Panc1 (cell line): Measurements from ENCODE around the gene SMURF2. TPM values are rescaled to one million over a fixed set of nuclear protein-coding genes. Genes with fewer than 3 reads are reported as not detected.

Source experiments
- ATAC-seq: fragments of 200-7000 bp; cut with Tn5 transposase; 2 replicates; pipeline ENCODE4 v1.9.1; 2020; ENCODE audit warnings: mild to moderate bottlenecking, moderate library complexity
- BruUV-seq: library from RNA; stranded (reverse); fragments of 400-500 nt; replicated peaks from 2 replicates; lab custom pipeline; 2021; lab: Mats Ljungman, UMichigan
- CTCF ChIA-PET: fragments of 300-600 bp; sonication (Branson Sonifier 250); formaldehyde crosslinking; loops from one replicate; lab custom pipeline; 2022; ENCODE audit warnings: antibody characterized with exemption; lab: Charles Lee
- POLR2A ChIA-PET: fragments of 300-600 bp; sonication (Branson Sonifier 250); formaldehyde crosslinking; loops from one replicate; lab custom pipeline; 2022; ENCODE audit warnings: antibody characterized with exemption; lab: Charles Lee
- DNase-seq: peaks from one replicate; pipeline ENCODE4 v3.0.0-alpha.2; 2010; ENCODE audit warnings: low read depth, low spot score
- H3K27ac ChIP-seq: 2 replicates; pipeline ENCODE4 v1.5.1; 2011; ENCODE audit warnings: mild to moderate bottlenecking, low read length, inconsistent platforms
- H3K27me3 ChIP-seq: fragments of 200-500 bp; sonication (Bioruptor generic); 2 replicates; pipeline ENCODE4 v1.6.0; 2014; ENCODE audit warnings: low read length, inconsistent platforms; ENCODE audit not compliant: control insufficient read depth, insufficient read depth
- H3K36me3 ChIP-seq: fragments of 200-500 bp; sonication (Bioruptor generic); 2 replicates; pipeline ENCODE4 v1.5.1; 2014; ENCODE audit warnings: inconsistent platforms, mild to moderate bottlenecking, low read length, moderate library complexity; ENCODE audit not compliant: control insufficient read depth, insufficient read depth
- H3K4me1 ChIP-seq: 2 replicates; pipeline ENCODE4 v1.5.1; 2011; ENCODE audit warnings: inconsistent platforms, mild to moderate bottlenecking, low read length, moderate library complexity; ENCODE audit not compliant: control insufficient read depth, insufficient read depth
- H3K4me3 ChIP-seq, 2 experiments: 2 replicates each; pipeline ENCODE4 v1.5.1; 2011 to 2012; ENCODE audit warnings: low read depth in 2 of 2, low read length in 2 of 2, mild to moderate bottlenecking in 2 of 2, inconsistent platforms in 1 of 2, moderate library complexity in 1 of 2
- H3K9me3 ChIP-seq: fragments of 200-500 bp; sonication (Bioruptor generic); 2 replicates; pipeline ENCODE4 v1.5.1; 2014; ENCODE audit warnings: low read depth, mild to moderate bottlenecking, inconsistent platforms, low read length, moderate library complexity; ENCODE audit not compliant: control insufficient read depth, insufficient read depth
- POLR2AphosphoS5 ChIP-seq: IDR thresholded peaks from 2 replicates; pipeline ENCODE4 v1.6.1; 2012; ENCODE audit warnings: mild to moderate bottlenecking, low read depth, low read length, moderate library complexity
- SIN3A ChIP-seq: IDR thresholded peaks from 2 replicates; pipeline ENCODE4 v1.6.1; 2012; ENCODE audit warnings: low read depth, mild to moderate bottlenecking, low read length, moderate library complexity, borderline replicate concordance; ENCODE audit not compliant: insufficient read depth
- TCF7L2 ChIP-seq: IDR thresholded peaks from 2 replicates; pipeline ENCODE4 v1.6.1; 2011; ENCODE audit warnings: mild to moderate bottlenecking, low read depth, low read length, inconsistent platforms
- in situ Hi-C: cut with HindIII; loops from 2 replicates; pipeline ENCODE4 v1.10.0; 2016; ENCODE audit warnings: low sequenced_read_pairs, low pct_unique_long_range_greater_than_20kb
- intact Hi-C: fragments of 100-400 bp; cut with micrococcal nuclease; formaldehyde crosslinking; loops from one replicate; pipeline ENCODE4 v1.10.0; 2022; ENCODE audit not compliant: unreplicated experiment
- total RNA-seq: library from RNA; stranded (reverse); gene quantifications from one replicate; pipeline ENCODE4 v1.2.1, GENCODE V29; 2021; ENCODE audit not compliant: unreplicated experiment
- TF ChIP-seq, protein P1 (sequence below): fragments of 450-650 bp; IDR thresholded peaks from 2 replicates; pipeline ENCODE4 v1.5.1; 2017; ENCODE audit warnings: mild to moderate bottlenecking
- TF ChIP-seq, protein P2 (sequence below), 2 experiments: IDR thresholded peaks; 2 replicates each; pipeline ENCODE4 v1.6.1; 2011 to 2012; ENCODE audit warnings: low read depth in 2 of 2, control low read depth in 1 of 2, low read length in 1 of 2, mild to moderate bottlenecking in 1 of 2, moderate library complexity in 1 of 2; ENCODE audit not compliant: insufficient read depth in 1 of 2

Gene SMURF2
- total RNA-seq, 1 experiment from 2014 or later, result 21.3 TPM

DNA sequence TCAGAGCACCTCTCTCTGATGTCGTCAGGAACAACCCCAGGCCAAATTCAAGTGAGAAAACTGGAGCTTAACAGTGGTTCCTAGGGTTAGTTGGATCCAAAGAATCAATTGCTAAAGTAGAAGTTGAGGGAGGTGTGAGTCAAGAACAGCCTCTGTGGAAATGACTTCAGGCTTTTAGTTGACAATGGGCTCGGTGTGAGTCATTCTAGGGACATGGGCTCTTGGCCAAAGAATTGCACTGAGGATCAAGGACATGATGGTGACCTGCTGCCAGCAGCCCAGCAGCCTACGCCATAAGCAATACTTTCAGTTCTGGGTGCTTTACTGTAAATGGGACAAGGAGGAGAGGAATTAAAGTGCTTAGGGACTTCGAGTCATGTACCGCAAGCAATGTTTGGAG, 32.1 kb upstream of the SMURF2 start:
- Histone ChIP-seq H3K36me3 (no peaks in the 10 kb centered on the region), H3K27ac (peak overlapping the region; percentile 48; the same call in 1 of the 2 replicates), H3K4me3 (0 out of 4 replicates have a peak overlapping the region, but pooled peaks of 1 of the 2 experiments have one; percentile 18), H3K27me3 (no peaks in the 10 kb centered on the region), H3K9me3 (no peaks in the 10 kb centered on the region), H3K4me1 (0 out of 2 replicates have a peak, but pooled peaks cover 4% of the 10 kb centered on the region)
- CTCF ChIA-PET, result interaction anchor here (0.7 kb wide), 1 partner anchor 470 kb away, joined by 9 read pairs; no protein-coding TSS in a partner anchor
- DNase-seq, result no peak
- BruUV-seq, result no TSS peak
- POLR2A ChIA-PET, result no interaction called here
- in situ Hi-C loops, result no loop called here
- TF ChIP-seq, protein P1, sequence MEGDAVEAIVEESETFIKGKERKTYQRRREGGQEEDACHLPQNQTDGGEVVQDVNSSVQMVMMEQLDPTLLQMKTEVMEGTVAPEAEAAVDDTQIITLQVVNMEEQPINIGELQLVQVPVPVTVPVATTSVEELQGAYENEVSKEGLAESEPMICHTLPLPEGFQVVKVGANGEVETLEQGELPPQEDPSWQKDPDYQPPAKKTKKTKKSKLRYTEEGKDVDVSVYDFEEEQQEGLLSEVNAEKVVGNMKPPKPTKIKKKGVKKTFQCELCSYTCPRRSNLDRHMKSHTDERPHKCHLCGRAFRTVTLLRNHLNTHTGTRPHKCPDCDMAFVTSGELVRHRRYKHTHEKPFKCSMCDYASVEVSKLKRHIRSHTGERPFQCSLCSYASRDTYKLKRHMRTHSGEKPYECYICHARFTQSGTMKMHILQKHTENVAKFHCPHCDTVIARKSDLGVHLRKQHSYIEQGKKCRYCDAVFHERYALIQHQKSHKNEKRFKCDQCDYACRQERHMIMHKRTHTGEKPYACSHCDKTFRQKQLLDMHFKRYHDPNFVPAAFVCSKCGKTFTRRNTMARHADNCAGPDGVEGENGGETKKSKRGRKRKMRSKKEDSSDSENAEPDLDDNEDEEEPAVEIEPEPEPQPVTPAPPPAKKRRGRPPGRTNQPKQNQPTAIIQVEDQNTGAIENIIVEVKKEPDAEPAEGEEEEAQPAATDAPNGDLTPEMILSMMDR, result no peak
- TF ChIP-seq POLR2AphosphoS5, result no peak
- TF ChIP-seq, protein P2, sequence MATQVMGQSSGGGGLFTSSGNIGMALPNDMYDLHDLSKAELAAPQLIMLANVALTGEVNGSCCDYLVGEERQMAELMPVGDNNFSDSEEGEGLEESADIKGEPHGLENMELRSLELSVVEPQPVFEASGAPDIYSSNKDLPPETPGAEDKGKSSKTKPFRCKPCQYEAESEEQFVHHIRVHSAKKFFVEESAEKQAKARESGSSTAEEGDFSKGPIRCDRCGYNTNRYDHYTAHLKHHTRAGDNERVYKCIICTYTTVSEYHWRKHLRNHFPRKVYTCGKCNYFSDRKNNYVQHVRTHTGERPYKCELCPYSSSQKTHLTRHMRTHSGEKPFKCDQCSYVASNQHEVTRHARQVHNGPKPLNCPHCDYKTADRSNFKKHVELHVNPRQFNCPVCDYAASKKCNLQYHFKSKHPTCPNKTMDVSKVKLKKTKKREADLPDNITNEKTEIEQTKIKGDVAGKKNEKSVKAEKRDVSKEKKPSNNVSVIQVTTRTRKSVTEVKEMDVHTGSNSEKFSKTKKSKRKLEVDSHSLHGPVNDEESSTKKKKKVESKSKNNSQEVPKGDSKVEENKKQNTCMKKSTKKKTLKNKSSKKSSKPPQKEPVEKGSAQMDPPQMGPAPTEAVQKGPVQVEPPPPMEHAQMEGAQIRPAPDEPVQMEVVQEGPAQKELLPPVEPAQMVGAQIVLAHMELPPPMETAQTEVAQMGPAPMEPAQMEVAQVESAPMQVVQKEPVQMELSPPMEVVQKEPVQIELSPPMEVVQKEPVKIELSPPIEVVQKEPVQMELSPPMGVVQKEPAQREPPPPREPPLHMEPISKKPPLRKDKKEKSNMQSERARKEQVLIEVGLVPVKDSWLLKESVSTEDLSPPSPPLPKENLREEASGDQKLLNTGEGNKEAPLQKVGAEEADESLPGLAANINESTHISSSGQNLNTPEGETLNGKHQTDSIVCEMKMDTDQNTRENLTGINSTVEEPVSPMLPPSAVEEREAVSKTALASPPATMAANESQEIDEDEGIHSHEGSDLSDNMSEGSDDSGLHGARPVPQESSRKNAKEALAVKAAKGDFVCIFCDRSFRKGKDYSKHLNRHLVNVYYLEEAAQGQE (IDR thresholded peaks at IDR 0.05; ENCODE audit: insufficient read depth in 1 of 2, low read depth in 2 of 2, low read length in 1 of 2), result no peak
- TF ChIP-seq TCF7L2, result no peak
- no peak for TF ChIP-seq SIN3A
- peak; percentile 92 for ATAC-seq
- intact Hi-C loops, result no loop called here

DNA sequence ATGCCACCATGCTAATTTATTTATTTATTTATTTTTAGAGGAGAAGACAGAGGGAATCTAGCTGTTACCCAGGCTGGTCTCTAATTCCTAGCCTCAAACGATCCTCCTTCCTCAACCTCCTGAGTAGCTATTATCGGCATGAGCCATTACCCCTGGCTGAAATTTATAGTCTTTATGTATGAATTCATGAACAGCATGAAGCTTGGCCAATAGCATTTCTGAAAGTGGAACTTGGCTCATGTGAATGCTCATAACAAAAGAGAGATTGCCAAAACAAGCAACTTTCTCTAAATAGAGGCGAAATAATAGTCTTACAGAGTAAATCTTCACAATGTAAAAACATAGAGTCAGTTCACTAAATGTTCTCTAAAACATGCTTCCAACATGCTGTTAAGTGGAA, 30.1 kb upstream of the SMURF2 start:
- Histone ChIP-seq H3K27me3 (no peaks in the 10 kb centered on the region), H3K4me1 (0 out of 2 replicates have a peak, but pooled peaks cover 4% of the 10 kb centered on the region), H3K36me3 (no peaks in the 10 kb centered on the region), H3K4me3 (no peak overlapping the region), H3K9me3 (no peaks in the 10 kb centered on the region), H3K27ac (no peak overlapping the region)
- in situ Hi-C loops, result no loop called here
- no peak for TF ChIP-seq POLR2AphosphoS5
- no peak for TF ChIP-seq SIN3A
- TF ChIP-seq, protein P1, result no peak
- TF ChIP-seq TCF7L2, result no peak
- TF ChIP-seq, protein P2 (IDR thresholded peaks at IDR 0.05; ENCODE audit: insufficient read depth in 1 of 2, low read depth in 2 of 2, low read length in 1 of 2), result no peak
- no peak for ATAC-seq
- DNase-seq, result no peak
- intact Hi-C loops, result no loop called here
- ChIA-PET POLR2A (no interaction called here), CTCF (no interaction called here)
- BruUV-seq, result no TSS peak
